SU-DHL-6 (cell line): ENCODE data around the gene EGFL8.

ENCODE experiments used
- EZH2phosphoT487 ChIP-seq: fragments of 200-600 bp; sonication (generic), shearing (Covaris generic); conservative IDR thresholded peaks from 2 replicates; pipeline ENCODE4 v1.6.1; 2018; ENCODE audit warnings: mild to moderate bottlenecking, antibody characterized with exemption, low read length, moderate library complexity, mixed read lengths
- TF ChIP-seq, protein P1 (sequence below): fragments of 200-600 bp; sonication (generic); IDR thresholded peaks from one replicate; pipeline ENCODE4 v1.5.1; 2017; ENCODE audit warnings: antibody characterized with exemption, mild to moderate bottlenecking, low read length, moderate library complexity; ENCODE audit not compliant: insufficient read depth, poor library complexity, severe bottlenecking

GRCh38 chr6:32181148-32181702, 16.8 kb downstream of the EGFL8 start:
- TF ChIP-seq EZH2phosphoT487: no peak
- TF ChIP-seq, protein P1, sequence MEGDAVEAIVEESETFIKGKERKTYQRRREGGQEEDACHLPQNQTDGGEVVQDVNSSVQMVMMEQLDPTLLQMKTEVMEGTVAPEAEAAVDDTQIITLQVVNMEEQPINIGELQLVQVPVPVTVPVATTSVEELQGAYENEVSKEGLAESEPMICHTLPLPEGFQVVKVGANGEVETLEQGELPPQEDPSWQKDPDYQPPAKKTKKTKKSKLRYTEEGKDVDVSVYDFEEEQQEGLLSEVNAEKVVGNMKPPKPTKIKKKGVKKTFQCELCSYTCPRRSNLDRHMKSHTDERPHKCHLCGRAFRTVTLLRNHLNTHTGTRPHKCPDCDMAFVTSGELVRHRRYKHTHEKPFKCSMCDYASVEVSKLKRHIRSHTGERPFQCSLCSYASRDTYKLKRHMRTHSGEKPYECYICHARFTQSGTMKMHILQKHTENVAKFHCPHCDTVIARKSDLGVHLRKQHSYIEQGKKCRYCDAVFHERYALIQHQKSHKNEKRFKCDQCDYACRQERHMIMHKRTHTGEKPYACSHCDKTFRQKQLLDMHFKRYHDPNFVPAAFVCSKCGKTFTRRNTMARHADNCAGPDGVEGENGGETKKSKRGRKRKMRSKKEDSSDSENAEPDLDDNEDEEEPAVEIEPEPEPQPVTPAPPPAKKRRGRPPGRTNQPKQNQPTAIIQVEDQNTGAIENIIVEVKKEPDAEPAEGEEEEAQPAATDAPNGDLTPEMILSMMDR: no peak
